Right ventricle myocardium superior (tissue), 1 donor: ENCODE measurements around the gene PROSER3. TPM values are rescaled to one million over a fixed set of nuclear protein-coding genes. Genes with fewer than 3 reads are reported as not detected.
A peak's percentile ranks its signal among the peaks of the same experiment; 100 is the strongest.
"Not testable (repeated sequence)": the region's sequence is repeated elsewhere in the genome, so short reads cannot be mapped to it uniquely, and the experiment has no call there.

ENCODE experiments used
- ATAC-seq: fragments of 200-7000 bp; cut with Tn5 transposase; one replicate; pipeline ENCODE4 v1.9.1; 2020; ENCODE audit warnings: mild to moderate bottlenecking; ENCODE audit not compliant: poor library complexity
- DNase-seq: peaks from one replicate; pipeline ENCODE4 v3.0.0-alpha.2; 2020
- intact Hi-C: fragments of 100-400 bp; cut with DNase I; formaldehyde crosslinking; loops from one replicate; pipeline ENCODE4 v1.11.2; 2022
- total RNA-seq: library from RNA; stranded (reverse); fragmentation: NEBNext Ultra II Directional; extraction: Animal tissue kit (Norgen Biotek cat#: 25700); gene quantifications from one replicate; pipeline ENCODE4 v1.2.1, GENCODE V29; 2021
- donor health status: DM: no; HTN: yes; CAD: no; lungs with severe emphysema.

The PROSER3 gene
- total RNA-seq, 1 donor from 2014 or later = 5.9 TPM

DNA sequence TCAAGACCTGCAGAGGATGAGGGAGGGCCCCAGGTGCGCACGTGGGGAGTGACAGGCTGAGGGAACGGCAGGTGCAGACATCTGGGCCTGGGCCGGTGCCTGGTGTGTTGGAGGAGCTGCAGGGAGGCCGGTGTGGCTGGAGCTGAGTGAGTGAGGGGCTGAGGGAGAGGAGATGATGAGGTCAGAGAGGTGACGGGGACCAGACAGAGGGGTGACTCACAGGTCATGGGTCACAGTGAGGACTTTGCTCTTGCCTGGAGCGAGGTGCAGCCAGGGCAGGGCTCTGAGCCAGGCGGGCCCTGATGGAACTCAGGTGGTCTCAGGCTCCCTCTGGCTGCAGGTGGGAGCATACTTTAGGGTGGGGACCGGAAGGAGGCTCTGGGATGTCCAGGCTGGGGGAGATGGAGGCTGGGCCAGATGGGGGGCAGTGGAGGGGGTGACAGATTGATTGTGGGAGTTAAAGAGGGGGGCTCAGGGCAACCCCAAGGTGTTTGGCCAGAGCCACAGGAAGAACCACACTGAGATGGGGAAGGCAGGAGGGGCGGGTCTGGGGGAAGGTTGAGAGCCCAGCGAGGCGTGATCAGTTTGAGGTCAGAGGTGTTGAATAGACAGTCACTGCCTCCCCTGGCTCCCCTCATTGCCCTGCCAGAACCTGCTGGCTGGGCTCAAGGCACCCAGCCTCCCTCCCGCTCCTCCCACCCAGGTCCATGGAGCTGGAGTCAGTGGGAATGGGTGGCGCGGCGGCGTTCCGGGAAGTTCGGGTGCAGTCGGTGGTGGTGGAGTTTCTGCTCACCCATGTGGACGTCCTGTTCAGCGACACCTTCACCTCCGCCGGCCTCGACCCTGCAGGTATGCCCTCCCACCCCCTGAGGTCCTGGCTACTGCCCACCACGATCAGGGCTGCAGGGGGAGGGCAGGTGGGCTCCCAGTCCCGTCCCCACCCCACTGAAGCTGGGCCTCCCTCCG, 25.8 kb downstream of the PROSER3 start:
- intact Hi-C loops = no loop called here
- ATAC-seq (no peak), DNase-seq (peak; percentile 24)

DNA sequence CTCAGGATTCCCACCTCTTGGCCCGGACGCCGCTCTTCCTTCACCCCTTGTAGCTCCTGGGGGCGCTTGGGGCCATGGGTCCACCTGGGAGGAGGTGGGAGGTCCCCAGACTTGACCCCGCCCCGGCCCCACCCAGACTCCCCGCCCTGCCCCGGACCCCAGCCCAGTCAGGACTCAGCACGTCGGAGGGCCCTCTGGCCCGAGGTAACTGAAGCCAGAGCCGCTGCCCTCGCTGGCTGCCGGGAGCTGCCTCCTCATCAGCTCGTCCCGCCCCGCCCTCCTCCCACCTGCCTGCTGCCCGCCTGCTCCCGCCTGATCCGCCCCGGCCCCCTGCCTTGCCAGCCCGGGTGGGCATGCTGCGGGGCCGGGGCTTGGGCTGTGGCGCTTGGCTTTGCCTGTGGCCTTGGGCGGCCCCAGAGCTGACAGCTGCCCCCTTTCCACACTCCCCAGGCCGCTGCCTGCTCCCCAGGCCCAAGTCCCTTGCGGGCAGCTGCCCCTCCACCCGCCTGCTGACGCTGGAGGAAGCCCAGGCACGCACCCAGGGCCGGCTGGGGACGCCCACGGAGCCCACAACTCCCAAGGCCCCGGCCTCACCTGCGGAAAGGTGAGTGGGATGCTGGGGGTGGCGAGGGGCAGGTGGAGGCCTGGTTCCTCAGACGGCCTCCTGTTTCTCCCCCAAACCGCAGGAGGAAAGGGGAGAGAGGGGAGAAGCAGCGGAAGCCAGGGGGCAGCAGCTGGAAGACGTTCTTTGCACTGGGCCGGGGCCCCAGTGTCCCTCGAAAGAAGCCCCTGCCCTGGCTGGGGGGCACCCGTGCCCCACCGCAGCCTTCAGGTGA, 26.7 kb downstream of the PROSER3 start:
- intact Hi-C loops = no loop called here
- DNase-seq (peak; percentile 36), ATAC-seq (no peak)

DNA sequence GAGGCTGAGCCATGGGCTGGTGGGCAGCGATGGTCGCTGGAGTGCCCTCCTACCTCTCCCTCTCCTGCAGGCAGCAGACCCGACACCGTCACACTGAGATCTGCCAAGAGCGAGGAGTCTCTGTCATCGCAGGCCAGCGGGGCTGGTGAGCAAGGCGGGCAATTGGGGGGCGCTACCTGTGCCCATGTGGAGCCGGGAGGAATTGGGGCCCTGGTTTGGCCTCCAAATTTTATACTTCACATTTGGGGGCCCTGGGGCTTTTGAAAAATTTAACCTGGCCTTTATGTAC, 27.3 kb downstream of the PROSER3 start:
- DNase-seq (peak; percentile 23), ATAC-seq (no peak)
- intact Hi-C loops = no loop called here

DNA sequence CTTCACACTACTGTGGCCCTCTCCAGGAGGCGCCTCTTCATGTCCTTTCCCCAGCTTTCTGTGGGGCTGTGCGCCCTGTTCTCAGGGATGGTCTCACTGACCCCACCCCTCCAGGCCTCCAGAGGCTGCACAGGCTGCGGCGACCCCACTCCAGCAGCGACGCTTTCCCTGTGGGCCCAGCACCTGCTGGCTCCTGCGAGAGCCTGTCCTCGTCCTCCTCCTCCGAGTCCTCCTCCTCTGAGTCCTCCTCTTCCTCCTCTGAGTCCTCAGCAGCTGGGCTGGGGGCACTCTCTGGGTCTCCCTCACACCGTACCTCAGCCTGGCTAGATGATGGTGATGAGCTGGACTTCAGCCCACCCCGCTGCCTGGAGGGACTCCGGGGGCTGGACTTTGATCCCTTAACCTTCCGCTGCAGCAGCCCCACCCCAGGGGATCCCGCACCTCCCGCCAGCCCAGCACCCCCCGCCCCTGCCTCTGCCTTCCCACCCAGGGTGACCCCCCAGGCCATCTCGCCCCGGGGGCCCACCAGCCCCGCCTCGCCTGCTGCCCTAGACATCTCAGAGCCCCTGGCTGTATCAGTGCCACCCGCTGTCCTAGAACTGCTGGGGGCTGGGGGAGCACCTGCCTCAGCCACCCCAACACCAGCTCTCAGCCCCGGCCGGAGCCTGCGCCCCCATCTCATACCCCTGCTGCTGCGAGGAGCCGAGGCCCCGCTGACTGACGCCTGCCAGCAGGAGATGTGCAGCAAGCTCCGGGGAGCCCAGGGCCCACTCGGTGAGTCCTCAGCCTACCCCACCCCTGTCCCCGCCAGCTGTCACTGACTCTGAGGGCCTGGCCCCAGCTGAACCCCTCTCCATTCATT, 28.6 kb downstream of the PROSER3 start:
- peak; percentile 30 for DNase-seq
- no peak for ATAC-seq
- intact Hi-C loops = no loop called here

DNA sequence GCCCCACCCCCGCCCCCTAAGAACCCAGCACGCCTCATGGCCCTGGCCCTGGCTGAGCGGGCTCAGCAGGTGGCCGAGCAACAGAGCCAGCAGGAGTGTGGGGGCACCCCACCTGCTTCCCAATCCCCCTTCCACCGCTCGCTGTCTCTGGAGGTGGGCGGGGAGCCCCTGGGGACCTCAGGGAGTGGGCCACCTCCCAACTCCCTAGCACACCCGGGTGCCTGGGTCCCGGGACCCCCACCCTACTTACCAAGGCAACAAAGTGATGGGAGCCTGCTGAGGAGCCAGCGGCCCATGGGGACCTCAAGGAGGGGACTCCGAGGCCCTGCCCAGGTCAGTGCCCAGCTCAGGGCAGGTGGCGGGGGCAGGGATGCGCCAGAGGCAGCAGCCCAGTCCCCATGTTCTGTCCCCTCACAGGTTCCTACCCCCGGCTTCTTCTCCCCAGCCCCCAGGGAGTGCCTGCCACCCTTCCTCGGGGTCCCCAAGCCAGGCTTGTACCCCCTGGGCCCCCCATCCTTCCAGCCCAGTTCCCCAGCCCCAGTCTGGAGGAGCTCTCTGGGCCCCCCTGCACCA, 29.3 kb downstream of the PROSER3 start:
- ATAC-seq = no peak
- intact Hi-C loops = no loop called here
- peak; percentile 18 for DNase-seq

DNA sequence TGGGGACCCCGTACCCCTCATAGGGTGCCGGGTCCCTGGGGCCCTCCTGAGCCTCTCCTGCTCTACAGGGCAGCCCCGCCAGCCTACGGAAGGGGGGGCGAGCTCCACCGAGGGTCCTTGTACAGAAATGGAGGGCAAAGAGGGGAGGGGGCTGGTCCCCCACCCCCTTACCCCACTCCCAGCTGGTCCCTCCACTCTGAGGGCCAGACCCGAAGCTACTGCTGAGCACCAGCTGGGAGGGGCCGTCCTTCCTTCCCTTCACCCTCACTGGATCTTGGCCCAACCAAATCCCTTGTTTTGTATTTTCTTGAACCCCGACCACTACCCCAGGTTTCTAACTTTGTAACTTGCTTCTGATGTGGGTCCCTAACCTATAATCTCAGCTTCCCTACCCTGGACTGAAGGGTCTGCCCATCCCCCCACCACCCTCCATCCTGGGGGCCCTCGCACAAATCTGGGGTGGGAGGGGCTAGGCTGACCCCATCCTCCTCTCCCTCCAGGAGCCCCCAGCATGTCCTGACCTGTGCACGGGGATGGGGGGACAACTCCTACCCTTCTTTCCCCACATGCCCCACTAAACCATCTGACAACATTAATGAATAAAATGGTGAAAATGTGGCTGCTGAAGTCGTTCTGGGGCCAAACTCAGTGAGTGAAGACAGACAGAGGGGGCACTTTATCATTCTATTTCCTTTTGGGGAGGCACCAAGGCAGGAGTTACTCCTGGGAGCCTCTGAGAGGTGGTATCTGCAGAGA, 30.4 kb downstream of the PROSER3 start:
- DNase-seq (peak; percentile 9), ATAC-seq (no peak)
- intact Hi-C loops = no loop called here

DNA sequence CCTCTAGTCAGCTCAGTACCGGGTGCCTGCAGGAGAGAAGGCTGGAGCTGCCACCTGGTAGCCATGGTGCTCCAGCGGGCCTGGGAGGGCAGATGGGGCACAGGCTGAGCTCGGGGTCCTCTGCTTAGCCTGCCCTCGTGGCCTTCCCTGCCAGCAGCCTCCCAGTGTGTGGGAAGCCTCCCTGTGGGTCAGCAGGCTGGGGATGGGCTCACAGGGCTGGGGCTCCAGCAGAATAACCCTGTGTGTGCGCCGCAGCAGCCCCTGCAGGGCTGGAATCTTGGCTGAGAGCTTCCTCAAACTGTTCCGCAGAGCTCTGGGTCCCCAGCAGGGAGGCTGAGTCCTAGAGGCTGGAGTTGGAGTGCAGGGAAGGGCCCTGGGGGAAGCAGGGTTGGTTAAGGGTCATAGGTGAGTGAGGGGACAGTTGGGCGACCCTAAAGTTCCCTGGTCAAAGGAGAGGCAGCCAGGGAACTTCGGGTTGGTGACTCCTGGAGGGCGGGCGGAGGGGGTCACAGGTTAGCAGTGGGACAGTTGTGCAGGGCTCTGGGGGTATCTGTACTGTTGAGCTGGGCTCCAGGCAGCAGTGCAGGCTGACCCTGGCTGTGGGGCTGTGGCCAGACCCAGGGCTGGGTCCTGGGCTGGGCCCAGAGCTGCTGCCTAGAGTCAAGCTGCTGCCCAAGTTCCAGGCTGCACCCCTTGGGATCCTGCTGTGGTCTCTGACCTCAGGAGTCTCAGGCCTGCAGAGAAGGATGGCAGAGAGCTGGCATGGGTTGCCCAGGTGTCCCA, 31.4 kb downstream of the PROSER3 start:
- peak; percentile 26 for DNase-seq
- intact Hi-C loops = no loop called here
- ATAC-seq = no peak

DNA sequence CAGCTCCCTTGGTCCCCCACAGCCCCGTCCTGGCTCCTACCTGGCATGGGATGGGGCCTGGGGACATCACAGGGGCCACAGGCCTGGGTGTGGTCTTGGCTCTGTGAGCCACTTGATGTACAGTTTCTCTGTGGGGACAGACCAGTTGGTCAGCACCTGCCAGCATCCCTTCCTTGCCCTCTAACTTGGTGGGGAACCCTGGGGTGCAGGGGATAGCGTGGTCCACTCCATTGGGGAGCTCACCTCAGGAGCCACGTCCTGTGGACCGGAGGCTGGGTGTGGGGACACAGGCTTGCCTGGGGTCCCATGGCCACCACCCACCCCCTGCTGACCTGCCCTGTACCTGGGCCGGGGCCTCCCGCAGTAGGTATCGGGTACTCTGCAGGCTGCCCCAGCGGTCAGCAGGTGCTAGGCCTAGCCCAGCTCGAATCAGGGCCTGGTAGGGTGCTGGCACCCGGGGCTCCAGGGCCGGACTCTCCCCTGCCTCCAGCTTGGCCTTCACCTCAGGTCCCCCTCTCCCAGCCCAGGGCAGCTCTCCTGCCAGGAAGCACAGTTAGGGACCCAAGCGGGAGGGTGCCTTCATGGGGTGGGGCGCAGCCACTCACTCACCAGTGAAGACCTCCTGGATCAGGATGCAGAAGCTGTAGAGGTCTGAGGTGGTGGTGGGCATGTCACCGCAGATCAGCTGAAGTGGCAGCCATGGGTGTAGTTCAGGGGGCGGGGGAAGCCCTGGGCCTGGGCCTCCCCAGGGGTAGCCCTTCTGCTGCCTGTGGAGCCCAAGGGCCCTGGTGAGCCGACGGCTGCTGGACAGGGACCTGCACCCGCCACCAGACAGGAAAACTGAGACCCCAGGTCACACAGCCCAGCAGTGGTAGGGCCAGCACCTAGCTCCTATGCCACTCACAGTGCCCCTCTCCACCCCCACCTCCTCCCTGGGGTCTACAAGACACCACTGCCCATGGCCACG, 32.3 kb downstream of the PROSER3 start:
- intact Hi-C loops = no loop called here
- DNase-seq = peak; percentile 37
- ATAC-seq = no peak

DNA sequence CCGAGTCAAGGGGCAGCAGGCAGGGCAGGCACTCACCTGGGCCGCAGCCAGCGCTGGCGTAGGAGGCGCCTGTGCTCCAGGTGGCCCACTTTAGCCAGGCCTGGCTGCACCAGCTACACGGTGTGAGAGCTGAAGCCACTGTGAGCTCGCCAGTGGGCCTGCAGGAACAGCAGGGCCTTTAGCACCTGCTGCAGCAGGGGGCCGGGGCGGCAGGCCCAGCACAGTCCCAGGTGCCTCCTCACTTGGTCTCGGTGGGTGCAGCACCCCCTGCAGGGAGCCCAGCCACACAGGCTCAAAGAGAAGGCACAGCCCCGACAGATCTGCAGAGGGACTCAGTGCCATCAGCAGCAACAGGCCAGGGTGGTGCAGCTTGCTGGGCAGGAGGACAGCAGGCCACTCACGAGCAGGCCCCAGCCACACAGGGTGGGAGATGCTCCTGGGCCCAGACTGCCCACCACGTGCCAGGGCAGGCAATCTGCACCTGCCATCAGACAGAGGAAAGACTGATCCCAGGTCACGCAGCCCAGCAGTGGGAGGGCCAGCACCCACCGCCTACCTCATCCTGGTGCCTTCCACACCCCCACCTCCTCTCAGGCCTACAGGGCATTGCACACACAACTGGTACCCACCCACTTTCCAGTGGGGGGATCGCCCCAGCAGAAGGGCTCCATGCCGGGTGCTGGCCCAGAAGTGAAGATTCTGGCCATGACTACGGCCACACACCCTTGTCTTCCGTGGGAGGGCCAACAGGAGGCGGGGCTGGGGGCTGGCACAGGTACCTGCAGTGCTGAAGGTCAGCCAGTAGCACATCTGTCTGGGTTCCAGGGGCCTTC, 33.2 kb downstream of the PROSER3 start:
- intact Hi-C loops = no loop called here

DNA sequence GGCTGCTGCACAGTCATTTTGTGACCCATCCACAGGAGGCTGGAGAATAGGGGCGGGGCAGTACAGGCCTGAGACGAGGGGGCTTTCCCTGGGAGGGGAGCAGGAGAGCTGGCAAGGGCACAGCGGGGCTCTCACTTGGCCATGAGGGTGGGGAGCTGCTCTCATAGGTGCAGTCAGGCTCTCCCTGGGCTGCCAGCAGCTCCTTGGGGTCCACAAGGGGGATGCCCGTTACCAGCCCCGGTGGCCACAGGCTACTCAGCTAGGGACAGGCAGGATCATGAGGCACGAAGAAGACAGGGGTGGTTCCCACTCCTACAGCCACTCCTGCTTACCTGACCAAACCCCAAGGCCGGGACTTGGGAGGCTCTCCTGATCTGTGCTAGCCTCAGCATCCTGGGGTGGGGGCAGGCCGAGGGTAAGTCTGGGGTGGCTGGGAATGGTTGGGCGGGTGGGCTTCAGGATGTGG, 33.9 kb downstream of the PROSER3 start:
- intact Hi-C loops = no loop called here
- ATAC-seq = no peak
- DNase-seq = peak; percentile 28

More for the DNA sequence above, 33.2 kb downstream of the PROSER3 start:
- ATAC-seq (no peak), DNase-seq (peak; percentile 36)

DNA sequence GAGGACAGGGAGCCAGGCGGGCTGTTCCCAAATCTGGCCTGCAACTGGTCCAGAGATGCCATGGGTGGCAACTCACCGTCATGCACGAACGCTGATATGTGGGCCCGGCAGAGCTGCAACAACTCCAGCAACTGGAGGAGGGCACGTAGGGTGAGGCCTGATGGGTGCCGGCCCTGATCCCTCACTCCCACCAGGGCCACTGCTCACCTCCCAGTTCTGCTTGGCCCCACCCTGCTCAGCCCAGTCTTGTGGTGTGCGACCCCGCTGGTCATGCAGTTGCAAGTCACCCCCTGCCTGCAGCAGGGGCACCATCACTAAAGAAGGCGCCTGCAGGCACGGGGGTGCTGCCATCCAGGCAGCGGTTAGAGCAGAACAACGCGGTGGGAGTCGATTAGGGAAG, 34.3 kb downstream of the PROSER3 start:
- intact Hi-C loops = no loop called here
- ATAC-seq (no peak), DNase-seq (peak; percentile 17)

DNA sequence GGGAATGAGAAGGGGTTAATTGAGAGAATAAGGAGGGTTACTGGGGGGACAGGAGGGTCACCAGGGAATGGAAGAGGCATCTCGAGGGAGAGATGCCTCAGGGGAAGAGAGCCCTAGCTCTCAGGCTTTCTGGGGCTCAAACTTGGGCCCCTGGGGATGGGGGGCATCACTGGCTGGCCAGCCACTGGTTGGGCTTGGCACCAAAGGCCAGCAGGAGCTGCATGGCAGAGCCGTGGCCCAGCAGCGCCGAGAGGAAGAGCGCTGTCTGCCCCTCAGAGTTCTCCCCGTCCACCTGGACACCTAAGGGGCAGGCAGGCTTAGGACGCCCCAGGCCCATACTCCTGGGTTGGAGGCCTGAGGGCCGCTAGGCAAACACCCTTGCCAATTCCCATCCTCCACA, 34.9 kb downstream of the PROSER3 start:
- ATAC-seq (no peak), DNase-seq (peak; percentile 10)
- intact Hi-C loops = no loop called here

DNA sequence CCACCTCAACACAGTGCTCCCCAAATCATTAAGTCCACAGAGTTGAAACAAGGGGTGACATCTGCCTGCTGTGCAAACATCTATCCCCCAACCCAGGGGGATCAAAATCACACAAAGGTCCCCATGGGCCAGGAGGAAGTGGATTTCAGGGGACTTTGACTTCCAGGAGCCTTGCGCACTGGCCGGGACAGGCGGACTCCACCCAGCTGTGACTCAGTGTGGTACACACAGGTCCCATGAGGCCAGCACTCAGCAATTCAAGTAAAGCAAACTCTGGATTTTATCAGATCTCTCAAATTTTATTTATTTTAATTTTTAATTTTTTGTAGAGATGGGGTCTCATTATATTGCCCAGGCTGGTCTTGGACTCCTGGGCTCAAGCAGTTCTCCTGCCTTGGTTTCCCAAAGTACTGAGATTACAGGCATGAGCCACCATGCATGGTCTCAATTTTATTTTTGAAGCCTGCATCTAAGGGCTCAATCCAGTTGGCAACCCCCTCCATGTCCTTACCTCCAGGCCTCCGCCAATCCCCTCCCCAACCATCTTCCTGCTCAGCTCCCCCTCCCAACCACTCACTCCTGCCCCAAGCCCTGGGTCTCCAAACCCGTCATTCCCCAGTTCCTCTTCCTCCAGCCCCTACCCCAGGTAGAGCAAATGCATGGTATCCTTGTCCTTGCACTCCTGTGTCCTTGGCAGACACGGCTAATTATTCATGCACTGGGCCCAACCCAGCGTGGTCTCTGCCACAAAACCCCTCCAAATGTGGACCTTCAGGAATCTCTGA, 35.6 kb downstream of the PROSER3 start:
- ATAC-seq = no peak

DNA sequence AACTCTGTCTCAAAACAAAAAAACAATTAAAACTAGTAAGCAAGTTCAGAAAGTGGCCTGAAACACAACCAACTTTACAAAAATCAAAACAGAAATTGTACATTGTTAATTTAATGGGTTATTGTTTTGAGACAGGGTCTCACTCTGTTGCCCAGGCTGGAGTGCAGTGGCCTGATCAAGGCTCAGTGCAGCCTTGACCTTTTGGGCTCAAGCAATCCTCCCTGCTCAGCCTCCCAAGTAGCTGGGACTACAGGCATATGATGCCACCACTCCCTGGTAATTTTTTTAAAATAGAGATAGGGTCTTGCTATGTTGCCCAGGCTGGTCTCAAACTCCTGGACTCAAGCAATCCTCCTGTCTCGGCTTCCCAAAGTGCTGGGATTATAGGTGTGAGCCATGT, 37.6 kb downstream of the PROSER3 start:
- DNase-seq, ATAC-seq, intact Hi-C loops: not testable (repeated sequence)

More for the DNA sequence above, 35.6 kb downstream of the PROSER3 start:
- DNase-seq = peak; percentile 33
- intact Hi-C loops = no loop called here
